Measurements from ENCODE around the gene PTOV1. TPM values are rescaled to one million over a fixed set of nuclear protein-coding genes. Genes with fewer than 3 reads are reported as not detected.
A peak's percentile ranks its signal among the peaks of the same experiment; 100 is the strongest.

The PTOV1 gene
- total RNA-seq, 1 experiment from 2014 or later: 25.8 TPM

DNA sequence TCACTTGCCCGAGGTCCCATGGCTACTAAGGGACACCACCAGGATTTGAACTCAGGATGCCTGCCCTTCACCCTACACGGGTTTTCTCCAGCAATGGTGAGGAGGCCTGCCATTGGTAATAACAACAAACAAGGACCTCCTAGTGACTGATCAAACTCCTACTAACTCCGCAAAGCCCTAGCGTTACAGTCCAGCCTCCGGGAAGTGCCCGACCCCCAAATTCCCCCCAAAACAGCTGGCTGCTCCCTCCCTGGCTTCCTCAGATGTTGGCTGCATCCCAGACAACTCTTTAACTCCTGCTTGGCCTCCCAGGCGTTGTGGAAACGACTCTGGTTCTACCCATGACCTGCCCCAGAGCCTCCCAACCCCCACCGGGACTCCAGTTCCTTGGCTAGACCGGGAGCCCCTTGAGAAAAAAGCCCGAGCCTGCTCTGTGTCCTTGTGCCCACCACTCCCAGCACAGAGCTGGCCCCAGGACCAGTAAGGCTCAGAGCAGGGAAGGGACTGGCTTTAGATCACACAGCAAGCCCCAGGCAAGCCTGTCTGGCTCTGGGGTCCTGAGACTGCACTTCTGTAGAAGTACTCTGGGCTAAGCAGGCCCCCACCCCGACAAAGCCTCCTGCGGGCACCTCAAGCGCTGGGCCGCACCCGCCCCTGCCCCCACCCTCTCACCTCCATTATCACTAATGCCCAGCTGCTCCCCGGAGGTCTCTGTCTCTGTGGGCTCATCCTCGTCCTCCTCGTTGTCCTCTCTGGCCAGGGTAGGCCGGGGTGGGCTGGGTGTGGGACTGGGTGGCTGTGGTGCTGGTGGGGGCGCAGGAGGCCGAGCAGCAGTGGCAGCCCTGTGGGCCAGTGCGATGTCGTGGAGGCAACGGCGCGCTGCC lies 21.5 kb downstream of the PTOV1 start:
- no peak for DNase-seq (ENCODE audit: extremely low read depth, low read depth)

DNA sequence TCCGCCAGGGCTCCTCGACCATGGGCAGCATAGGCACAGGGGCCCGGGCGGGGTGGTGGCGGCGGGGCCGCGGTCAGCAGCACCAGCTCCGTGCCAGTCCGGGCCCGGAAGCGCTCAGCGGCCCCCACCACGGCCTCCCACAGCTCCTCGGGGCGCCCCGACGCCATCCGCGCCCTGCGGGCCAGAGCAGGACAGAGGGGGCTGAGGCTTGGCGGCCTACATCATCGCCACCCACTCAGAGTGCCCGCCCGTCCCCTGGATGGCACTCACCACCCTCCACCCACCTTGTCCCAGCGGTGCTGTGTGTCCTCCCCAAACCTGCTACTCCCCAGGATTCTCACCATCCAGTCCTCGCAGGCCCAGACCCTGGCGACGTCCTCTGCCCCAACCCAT lies 22.2 kb downstream of the PTOV1 start:
- DNase-seq (ENCODE audit: extremely low read depth, low read depth): no peak

DNA sequence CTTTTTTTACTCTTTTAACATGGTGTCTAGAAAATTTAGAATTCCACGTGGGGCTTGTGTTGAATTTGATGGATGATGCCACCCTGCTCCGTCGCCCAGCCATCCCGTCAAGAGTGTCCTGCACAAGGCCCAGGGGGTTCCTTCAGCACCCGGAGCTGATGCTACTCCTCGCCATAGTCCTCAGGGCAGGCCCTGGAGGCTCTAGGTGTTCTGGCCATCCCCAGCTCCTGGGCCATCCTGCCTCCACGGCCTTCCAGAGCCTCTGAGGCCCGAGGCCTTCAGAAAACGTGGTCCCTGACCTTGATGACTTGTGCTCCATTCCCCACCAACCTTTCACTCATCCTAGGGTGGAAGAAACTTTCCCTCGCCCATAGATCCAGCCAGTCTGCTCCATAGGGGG lies 22.9 kb downstream of the PTOV1 start:
- DNase-seq (ENCODE audit: extremely low read depth, low read depth): no peak

DNA sequence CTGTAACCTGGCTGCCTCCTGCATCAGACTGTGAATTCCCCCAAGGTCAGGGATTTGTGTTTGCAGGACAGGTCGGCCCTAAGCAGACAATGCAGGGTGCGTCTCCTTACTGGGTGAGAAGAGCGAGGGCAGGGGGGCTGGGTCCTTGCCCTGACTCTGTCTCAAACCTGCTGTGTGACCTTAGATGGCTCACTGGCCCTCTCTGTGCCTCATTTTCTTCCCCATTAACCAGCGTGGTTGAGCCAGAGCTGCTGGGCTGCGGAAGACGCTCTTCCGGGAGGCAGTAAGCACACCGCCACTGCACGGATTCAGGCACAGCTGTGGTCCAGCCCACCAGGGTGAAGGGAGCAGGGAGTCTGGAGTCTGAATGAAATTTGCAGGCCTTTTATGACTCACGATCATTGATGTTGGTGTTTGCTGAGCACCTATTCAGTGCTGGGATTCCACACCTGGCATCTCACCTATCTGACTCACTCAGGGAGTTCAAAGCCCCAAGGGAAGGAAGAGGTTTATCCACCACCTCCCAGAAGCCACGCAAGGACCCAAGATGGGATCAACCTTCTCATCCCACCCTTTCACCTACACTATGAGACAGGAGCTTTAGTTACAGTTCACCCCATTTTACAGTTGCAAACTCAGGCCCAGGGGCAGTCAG lies 23.7 kb downstream of the PTOV1 start:
- no peak for DNase-seq (ENCODE audit: extremely low read depth, low read depth)

DNA sequence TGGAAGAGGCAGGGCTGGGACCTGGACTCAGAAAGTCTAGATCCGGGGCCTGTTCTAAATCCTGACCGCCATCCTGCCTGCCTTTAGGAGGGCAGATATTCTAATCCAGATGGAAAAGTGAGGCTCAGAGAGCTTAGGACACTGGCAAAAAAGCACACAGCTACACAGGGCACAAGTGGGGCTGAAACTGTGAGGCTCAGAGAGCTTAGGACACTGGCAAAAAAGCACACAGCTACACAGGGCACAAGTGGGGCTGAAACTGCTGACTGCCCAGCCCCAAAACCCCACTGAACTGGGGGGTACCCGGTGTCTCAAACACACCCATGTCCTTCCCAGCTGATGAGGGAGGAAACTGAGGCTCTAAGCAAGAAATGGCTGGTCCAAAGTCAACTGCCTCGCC lies 24.2 kb downstream of the PTOV1 start:
- DNase-seq (ENCODE audit: extremely low read depth, low read depth): no peak

DNA sequence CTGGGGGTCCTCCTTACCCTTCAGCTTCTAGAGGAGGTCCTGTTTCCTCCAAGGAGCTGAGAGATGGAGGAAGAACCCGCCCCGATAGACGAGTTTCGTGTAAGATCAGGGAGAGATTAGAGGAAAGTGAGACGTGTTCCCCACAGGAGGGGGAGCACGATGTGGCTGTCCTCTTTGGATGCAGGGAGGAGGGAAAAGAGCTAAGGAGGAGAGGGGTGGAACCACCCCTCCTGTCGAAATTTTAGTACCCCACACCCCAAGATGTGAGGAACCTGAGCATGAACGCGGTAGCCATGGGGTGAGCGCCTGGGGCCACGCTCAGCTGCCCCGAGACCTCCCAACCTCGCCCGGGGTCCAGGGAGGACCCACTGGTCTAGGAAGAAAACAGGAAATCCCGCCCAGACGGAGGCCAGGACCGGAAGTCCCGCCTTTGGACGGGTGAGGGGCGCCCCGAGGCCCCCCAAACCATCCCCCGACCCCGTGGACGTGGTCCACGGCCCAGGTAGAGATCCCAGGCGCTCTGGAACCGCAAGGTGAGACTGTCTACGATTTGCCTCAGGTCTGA lies 25.0 kb downstream of the PTOV1 start:
- no peak for DNase-seq (ENCODE audit: extremely low read depth, low read depth)

DNA sequence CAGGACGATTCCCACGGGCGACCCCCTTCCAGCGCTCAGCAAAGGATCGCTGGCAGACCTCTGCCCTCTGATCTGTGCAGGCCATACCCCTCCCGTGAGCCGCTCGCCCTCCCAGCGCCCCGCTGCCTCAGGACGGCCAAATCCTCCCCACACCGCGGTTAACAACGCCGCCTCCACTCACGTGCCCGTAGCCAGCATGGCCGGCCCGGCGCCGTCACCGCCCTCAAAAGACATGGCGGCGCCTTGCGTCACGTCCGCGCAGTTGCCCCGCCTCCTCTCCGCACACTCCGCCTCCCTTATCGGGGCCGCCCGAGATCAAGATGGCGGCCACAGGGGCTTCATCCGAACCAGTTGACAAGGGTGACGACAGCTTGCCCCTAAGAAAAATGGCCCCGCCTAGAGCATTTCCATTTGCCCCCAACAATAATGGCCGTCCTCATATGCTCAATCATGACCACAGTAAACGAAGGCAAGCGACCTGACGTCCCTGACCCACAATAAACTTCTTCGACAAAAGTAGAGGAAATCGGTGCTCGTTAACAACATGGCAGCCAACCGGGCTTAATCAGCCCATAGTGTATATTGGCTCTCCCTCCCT lies 25.6 kb downstream of the PTOV1 start:
- peak; percentile 95 for DNase-seq (ENCODE audit: extremely low read depth, low read depth)

DNA sequence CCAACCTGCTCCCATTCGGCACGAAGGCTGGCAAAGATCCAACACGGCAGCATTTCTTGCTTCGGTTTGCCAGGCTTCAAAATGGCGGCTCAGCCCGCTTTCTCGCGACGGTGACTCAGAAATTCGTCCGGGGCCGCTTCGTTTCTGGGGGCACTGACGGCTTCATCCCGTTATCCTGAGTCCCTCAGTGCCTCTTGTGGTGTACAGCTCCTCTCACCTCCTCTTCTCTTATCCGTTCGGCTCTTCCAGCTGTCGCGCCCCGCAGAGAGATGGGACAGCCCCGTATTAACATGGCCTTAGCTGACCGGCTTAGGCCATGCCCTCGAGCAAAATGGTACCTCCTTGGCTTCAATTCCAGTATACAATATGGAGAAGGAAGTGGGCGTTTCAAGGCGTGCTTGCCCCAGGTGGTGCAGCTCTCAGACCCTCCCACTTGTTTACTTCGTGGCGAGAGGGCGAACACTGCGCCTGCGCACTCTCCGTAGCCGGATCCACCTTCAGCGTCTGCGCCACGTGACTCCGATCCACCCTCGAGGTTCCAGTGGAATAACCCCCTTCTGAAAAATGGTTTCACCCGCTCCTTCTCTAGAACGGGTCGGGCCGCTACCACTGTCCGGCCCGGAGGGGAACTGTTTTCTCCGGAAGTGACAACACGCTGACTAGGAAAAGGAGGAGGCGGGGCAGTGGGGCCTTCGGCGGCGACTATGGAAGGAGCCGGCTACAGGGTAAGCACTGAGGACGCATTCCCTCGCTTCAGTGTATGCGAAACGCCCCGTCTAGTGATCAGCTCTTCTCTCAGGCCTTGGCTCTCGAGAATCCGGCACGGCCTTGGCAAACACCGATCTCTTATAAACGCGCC lies 26.3 kb downstream of the PTOV1 start, which contains the start of the genes AKT1S1 and TBC1D17:
AKT1S1 (minus strand) TSS at position 336 of the 859 bp plus-strand sequence. CDS start 4,060 bp downstream, outside the sequence.
TBC1D17 (plus strand) TSS at position 683 of the 859 bp plus-strand sequence; CDS start at position 705, 22 bp downstream.
- peak; percentile 99 for DNase-seq (ENCODE audit: extremely low read depth, low read depth)

DNA sequence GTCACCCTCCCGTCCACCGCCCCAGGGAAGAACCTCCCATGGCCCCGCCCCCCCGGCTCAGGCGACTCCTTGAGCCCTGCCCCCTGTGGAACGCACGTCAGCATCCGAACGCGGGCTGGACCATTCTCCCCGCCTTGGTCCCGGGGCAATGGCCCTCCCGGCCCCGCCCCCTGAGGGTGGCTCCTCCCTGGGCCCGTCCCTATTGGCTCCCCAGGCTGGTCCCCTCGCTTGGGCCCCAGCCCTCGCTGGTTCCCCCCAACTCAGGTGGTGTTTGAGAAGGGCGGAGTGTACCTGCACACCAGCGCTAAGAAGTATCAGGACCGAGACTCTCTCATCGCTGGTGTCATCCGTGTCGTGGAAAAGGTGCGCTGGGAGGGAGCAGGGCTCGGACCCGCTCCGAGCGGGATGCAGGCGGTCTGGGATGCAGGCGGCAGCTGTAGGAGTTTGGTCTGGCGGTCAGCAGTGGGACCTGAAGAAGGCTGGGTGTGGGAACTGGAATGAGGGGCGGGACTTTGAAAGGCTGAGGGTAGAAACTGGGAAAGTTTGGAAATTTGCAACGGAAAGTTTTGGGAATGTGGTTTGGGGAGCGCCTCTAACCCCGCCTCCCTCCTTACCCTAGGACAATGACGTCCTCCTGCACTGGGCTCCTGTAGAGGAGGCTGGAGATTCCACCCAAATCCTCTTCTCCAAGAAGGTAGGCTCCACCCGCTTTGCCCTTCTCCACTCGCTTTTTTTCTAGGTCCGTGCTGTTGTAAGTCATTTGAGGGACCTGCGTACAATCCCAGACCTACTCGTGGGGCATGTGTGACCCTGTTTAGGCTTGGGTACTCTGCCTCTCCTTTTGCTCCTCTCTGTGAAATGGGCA lies 27.2 kb downstream of the PTOV1 start:
- peak; percentile 92 for DNase-seq (ENCODE audit: extremely low read depth, low read depth)

DNA sequence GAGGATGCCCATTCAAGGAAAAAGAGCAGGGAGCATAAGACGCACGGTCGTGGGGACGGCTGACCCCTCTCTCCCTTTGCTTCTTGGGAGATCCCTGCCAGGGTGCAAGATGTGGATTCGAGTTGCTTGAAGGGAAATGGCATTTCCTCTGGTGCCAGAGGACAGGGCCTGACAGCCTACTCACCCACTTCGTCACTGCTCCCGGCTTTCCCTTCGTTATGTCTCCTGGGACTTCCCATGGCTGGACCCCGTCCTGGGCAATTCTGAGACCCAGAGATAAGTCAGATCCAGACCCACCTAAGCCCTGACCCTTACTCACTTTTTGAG lies 27.7 kb downstream of the PTOV1 start:
- no peak for DNase-seq (ENCODE audit: extremely low read depth, low read depth)

DNA sequence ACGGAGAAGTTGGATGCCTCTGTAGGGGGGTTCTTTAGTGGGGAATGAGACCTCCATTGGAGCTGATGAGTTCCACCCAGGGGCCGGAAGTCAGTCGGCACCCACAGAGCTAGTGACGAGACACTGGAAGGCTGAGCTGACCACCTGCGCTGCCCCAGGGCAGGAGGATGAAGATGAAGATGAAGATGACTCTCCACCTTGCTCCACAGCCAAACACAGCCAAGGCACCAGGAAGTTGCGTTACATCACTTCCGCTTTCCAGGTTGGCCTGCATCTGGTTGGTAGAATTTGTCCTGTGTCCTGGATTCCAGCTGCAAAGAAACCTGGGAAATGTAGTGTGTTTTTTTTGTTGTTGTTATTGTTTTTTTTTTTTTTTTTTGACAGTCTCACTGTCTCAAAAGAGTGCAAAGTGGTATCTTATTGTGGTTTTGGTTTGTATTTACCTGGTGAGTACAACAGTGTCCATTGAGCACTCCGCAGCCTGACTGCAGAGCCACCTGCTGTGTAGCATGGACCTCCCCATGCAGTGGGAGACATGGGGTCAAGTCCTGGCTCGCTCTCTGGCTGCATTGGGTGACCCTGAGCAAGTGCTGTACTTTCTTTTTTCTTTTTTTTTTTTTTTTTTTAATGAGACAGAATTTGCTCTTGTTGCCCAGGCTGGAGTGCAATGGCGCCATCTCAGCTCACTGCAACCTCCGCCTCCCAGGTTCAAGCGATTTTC lies 28.4 kb downstream of the PTOV1 start:
- no peak for DNase-seq (ENCODE audit: extremely low read depth, low read depth)

DNA sequence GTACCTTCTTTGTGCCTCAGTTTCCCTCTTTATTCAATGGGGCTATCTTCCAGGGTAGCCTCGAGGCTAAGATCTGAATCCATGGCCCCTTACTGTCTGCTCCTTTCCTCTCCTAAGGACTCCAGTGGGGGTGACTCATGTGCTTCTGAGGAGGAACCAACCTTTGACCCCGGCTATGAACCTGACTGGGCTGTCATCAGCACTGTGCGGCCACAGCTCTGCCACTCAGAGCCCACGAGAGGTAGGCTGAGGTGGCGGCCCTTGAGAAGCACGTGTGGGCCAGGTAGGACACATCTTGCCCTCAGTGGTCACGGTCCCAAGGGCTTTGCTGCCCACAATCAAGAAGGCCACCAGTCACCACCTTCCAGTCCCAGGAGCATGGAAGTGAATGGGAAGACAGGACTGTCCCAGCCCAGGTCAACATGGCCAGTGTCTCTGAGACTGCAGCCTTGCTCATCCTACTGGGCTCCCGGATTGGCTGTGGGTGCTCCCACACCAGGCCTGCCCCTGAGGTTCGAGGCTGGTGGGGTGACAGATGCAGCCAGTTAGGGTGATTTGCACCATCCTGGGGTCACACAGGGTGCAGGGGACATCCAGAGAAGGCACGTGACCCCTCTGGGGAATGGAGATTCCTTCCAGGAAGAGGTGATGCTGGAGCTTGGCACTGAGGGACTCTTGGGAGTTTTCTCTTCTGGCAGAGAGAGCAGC lies 29.4 kb downstream of the PTOV1 start:
- DNase-seq (ENCODE audit: extremely low read depth, low read depth): no peak

DNA sequence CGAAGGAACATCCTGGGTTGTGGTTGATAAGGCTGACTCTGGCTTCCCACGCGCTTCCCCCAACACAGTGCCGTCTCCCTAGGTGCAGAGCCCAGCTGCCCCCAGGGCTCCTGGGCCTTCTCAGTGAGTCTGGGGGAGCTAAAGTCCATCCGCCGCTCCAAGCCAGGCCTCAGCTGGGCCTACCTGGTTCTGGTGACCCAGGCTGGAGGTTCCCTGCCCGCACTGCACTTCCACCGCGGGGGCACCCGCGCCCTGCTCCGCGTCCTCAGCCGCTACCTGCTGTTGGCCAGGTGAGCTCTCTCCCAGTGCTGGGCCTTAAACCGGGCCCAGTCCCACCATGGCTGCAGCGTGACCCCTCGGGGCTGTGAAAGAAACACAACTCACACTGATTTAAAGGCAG lies 30.2 kb downstream of the PTOV1 start:
- DNase-seq (ENCODE audit: extremely low read depth, low read depth): no peak

DNA sequence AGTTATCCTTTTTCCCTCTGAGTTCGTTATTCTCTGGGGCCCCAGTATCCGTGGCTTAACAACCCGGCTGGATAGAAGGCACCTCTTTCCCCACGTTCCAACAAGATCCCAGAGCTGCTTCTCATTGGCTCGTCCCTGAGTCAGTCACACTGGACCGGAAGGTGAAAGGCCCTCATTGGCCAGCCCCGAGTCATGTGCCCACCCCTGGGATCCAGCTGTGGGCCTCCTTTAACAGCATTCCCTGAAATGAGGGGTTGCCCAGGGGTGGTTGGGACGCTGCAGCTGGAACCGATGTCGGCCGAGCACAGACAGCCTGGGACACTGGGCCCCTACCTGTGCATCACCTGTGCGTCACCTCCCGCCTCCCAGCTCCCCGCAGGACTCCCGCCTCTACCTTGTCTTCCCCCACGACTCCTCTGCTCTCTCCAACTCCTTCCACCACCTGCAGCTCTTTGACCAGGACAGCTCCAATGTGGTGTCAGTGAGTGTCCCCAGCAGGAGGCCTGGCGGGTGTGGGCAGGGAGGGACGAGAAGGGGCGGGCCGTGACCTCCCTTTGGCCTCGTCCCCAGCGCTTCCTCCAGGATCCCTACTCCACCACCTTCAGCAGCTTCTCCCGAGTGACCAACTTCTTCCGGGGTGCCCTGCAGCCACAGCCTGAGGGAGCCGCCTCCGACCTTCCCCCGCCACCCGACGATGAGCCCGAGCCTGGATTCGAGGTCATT lies 30.9 kb downstream of the PTOV1 start:
- DNase-seq (ENCODE audit: extremely low read depth, low read depth): no peak

DNA sequence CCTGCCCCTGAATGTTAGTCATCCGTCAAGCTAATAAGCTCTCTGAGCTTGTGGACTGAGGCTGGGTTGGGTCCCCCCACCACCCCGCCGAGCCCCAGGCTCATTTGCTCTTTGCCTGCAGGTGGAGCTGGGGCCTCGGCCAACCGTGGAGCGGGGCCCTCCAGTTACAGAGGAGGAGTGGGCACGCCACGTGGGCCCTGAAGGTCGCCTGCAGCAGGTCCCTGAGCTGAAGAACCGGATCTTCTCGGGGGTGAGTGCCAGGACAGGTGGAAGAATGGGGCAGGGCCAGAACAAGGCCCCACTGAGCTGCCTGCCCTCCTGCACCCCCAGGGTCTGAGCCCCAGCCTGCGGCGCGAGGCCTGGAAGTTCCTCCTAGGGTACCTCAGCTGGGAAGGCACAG lies 31.7 kb downstream of the PTOV1 start:
- DNase-seq (ENCODE audit: extremely low read depth, low read depth): no peak

DNA sequence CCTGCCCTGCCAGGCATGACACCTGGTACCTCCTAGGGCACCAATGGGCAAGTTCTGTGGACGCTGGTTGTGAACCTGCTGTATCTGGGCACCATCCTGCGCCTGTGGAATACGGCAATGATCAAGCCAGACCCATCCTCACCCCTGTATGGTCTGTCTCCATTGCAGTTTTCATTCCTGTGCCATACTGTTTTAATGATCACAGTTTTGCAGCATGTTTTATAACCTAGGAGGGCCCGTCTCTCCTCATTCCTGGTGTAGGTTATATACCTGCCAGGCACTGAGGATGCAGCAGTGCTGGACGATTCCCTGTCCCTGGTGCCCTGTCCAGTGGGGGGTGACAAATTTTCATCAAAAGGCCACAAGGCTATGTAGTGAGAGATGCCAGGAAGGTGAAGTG lies 32.1 kb downstream of the PTOV1 start:
- DNase-seq (ENCODE audit: extremely low read depth, low read depth): no peak

DNA sequence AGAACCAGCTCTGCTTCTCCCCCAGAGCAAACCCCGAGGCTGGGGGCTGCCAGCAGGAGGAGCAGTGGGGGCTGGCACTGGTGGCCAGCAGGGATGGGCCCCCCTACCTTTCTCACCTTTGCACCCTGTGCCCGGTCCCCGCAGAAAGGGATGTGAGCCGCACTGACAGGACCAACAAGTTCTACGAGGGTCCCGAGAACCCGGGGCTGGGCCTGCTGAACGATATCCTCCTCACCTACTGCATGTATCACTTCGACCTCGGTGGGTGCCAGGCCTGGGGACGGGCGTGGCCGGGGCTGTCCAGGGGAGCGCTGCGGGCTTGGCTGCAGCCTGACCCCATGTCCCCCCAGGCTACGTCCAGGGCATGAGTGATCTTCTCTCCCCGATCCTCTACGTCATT lies 33.1 kb downstream of the PTOV1 start:
- DNase-seq (ENCODE audit: extremely low read depth, low read depth): no peak

DNA sequence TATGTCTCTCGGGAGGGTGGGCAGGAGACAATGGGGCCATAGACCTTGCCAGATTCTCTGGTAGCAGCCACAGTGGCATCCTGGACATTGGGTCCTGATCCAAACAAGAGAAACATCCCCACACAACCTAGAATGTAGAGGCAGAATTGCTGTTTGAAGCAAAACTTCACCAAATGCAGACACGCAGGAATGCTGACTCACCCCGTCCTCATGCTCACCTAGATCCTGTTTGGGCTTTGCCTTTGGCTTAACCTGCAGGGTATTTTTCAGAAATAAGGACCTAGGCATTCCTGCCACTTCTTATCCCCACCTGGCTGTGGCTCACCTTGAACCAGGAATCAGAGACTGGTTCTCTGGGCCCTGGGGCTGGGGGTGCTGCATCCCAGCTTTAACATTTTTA lies 33.8 kb downstream of the PTOV1 start:
- no peak for DNase-seq (ENCODE audit: extremely low read depth, low read depth)
